Stimulated activated naive CD8-positive, alpha-beta T cell treated with anti-CD3 and anti-CD28 coated beads, Interleukin-15, Interleukin-2, amounts not matched to agents 100 ng/mL and 50 ng/mL, for 24 hours (primary cell): ENCODE measurements around the gene ARVCF.

ENCODE experiments used
- H3K27ac Mint-ChIP-seq: one replicate; pipeline ENCODE4 v1.8.0; 2021; ENCODE audit warnings: mild to moderate bottlenecking, mixed read lengths
- H3K27me3 Mint-ChIP-seq: one replicate; pipeline ENCODE4 v1.8.0; 2021; ENCODE audit warnings: mixed read lengths
- H3K36me3 Mint-ChIP-seq: one replicate; pipeline ENCODE4 v1.8.0; 2021; ENCODE audit warnings: low read depth, mixed read lengths
- H3K4me1 Mint-ChIP-seq: one replicate; pipeline ENCODE4 v1.8.0; 2021; ENCODE audit warnings: low read depth, mixed read lengths
- H3K4me3 Mint-ChIP-seq: one replicate; pipeline ENCODE4 v1.8.0; 2021; ENCODE audit warnings: mild to moderate bottlenecking, mixed read lengths
- H3K9me3 Mint-ChIP-seq: one replicate; pipeline ENCODE4 v1.8.0; 2021; ENCODE audit warnings: mixed read lengths

The ARVCF gene

GRCh38 chr22:19966908-19967750, 49.5 kb downstream of the ARVCF start:
- H3K4me1 Mint-ChIP-seq = peaks cover 12% of the 10 kb centered on the region
- peaks cover 11% of the 10 kb centered on the region for H3K36me3 Mint-ChIP-seq
- no peak overlapping the region for H3K27ac Mint-ChIP-seq
- H3K4me3 Mint-ChIP-seq = no peak overlapping the region
- no peaks in the 10 kb centered on the region for H3K9me3 Mint-ChIP-seq
- H3K27me3 Mint-ChIP-seq = no peaks in the 10 kb centered on the region

GRCh38 chr22:19965771-19966709, 50.6 kb downstream of the ARVCF start:
- no peaks in the 10 kb centered on the region for H3K27me3 Mint-ChIP-seq
- H3K27ac Mint-ChIP-seq = no peak overlapping the region
- peaks cover 13% of the 10 kb centered on the region for H3K4me1 Mint-ChIP-seq
- H3K4me3 Mint-ChIP-seq = no peak overlapping the region
- H3K9me3 Mint-ChIP-seq = no peaks in the 10 kb centered on the region
- H3K36me3 Mint-ChIP-seq = peaks cover 11% of the 10 kb centered on the region

GRCh38 chr22:19964701-19965386, 51.8 kb downstream of the ARVCF start:
- no peak overlapping the region for H3K4me3 Mint-ChIP-seq
- no peaks in the 10 kb centered on the region for H3K9me3 Mint-ChIP-seq
- no peak overlapping the region for H3K27ac Mint-ChIP-seq
- no peaks in the 10 kb centered on the region for H3K27me3 Mint-ChIP-seq
- peaks cover 11% of the 10 kb centered on the region for H3K36me3 Mint-ChIP-seq
- peaks cover 12% of the 10 kb centered on the region for H3K4me1 Mint-ChIP-seq

GRCh38 chr22:19963863-19964642, 52.6 kb downstream of the ARVCF start:
- peaks cover 15% of the 10 kb centered on the region for H3K4me1 Mint-ChIP-seq
- H3K9me3 Mint-ChIP-seq = no peaks in the 10 kb centered on the region
- no peak overlapping the region for H3K4me3 Mint-ChIP-seq
- no peaks in the 10 kb centered on the region for H3K27me3 Mint-ChIP-seq
- H3K27ac Mint-ChIP-seq = no peak overlapping the region
- H3K36me3 Mint-ChIP-seq = peaks cover 11% of the 10 kb centered on the region

- H3K4me1 Mint-ChIP-seq = peaks cover 15% of the 10 kb centered on the region
- H3K27ac Mint-ChIP-seq = no peak overlapping the region
- no peaks in the 10 kb centered on the region for H3K27me3 Mint-ChIP-seq
- no peak overlapping the region for H3K4me3 Mint-ChIP-seq
- H3K36me3 Mint-ChIP-seq = peaks cover 11% of the 10 kb centered on the region
- H3K9me3 Mint-ChIP-seq = no peaks in the 10 kb centered on the region
Measured at GRCh38 chr22:19962909-19963806, 53.5 kb downstream of the ARVCF start.

- H3K27me3 Mint-ChIP-seq = no peaks in the 10 kb centered on the region
- no peaks in the 10 kb centered on the region for H3K9me3 Mint-ChIP-seq
- H3K27ac Mint-ChIP-seq = no peak overlapping the region
- H3K36me3 Mint-ChIP-seq = peaks cover 11% of the 10 kb centered on the region
- H3K4me3 Mint-ChIP-seq = no peak overlapping the region
- H3K4me1 Mint-ChIP-seq = peaks cover 15% of the 10 kb centered on the region
Measured at GRCh38 chr22:19962246-19962908, 54.2 kb downstream of the ARVCF start.

GRCh38 chr22:19961868-19962245, 54.8 kb downstream of the ARVCF start:
- Mint-ChIP-seq H3K36me3 (peaks cover 7% of the 10 kb centered on the region), H3K27ac (no peak overlapping the region), H3K9me3 (no peaks in the 10 kb centered on the region), H3K27me3 (no peaks in the 10 kb centered on the region), H3K4me1 (peaks cover 15% of the 10 kb centered on the region), H3K4me3 (no peak overlapping the region)

GRCh38 chr22:19961201-19961580, 55.4 kb downstream of the ARVCF start:
- Mint-ChIP-seq H3K27me3 (no peaks in the 10 kb centered on the region), H3K4me1 (peaks cover 15% of the 10 kb centered on the region), H3K36me3 (peaks cover 4% of the 10 kb centered on the region), H3K9me3 (no peaks in the 10 kb centered on the region), H3K4me3 (no peak overlapping the region), H3K27ac (no peak overlapping the region)

GRCh38 chr22:19960491-19961200, 56.0 kb downstream of the ARVCF start:
- Mint-ChIP-seq H3K27ac (no peak overlapping the region), H3K4me1 (peaks cover 17% of the 10 kb centered on the region), H3K9me3 (no peaks in the 10 kb centered on the region), H3K36me3 (peaks cover 2% of the 10 kb centered on the region), H3K27me3 (no peaks in the 10 kb centered on the region), H3K4me3 (no peak overlapping the region)

GRCh38 chr22:19959587-19960490, 56.8 kb downstream of the ARVCF start:
- Mint-ChIP-seq H3K9me3 (no peaks in the 10 kb centered on the region), H3K27ac (no peak overlapping the region), H3K36me3 (peaks cover 6% of the 10 kb centered on the region)

GRCh38 chr22:19959043-19959586, 57.5 kb downstream of the ARVCF start:
- Mint-ChIP-seq H3K4me1 (peaks cover 22% of the 10 kb centered on the region), H3K27ac (no peak overlapping the region), H3K36me3 (peaks cover 6% of the 10 kb centered on the region), H3K4me3 (no peak overlapping the region), H3K9me3 (no peaks in the 10 kb centered on the region), H3K27me3 (no peaks in the 10 kb centered on the region)

More at GRCh38 chr22:19959587-19960490, 56.8 kb downstream of the ARVCF start:
- Mint-ChIP-seq H3K4me3 (no peak overlapping the region), H3K27me3 (no peaks in the 10 kb centered on the region), H3K4me1 (peaks cover 22% of the 10 kb centered on the region)
